Measurements from ENCODE around the gene GIPC3.

Gene GIPC3

GRCh38 chr19:3608750-3609322 lies 23.6 kb downstream of the GIPC3 start:
- Mint-ChIP-seq H3K36me3 (peaks cover 18 to 30% of the 10 kb centered on the region in 2 donors), H3K9me3 (peaks cover 0 to 2% of the 10 kb centered on the region in 2 donors), H3K4me1 (peaks cover 14 to 28% of the 10 kb centered on the region in 2 donors), H3K27me3 (no peaks in the 10 kb centered on the region), H3K4me3 (no peak overlapping the region), H3K27ac (no peak overlapping the region)
- no peak for ATAC-seq (replicated peaks)
- no peak for DNase-seq

- Mint-ChIP-seq H3K27ac (no peak overlapping the region), H3K4me3 (no peak overlapping the region), H3K9me3 (peaks cover 0 to 2% of the 10 kb centered on the region in 2 donors), H3K27me3 (no peaks in the 10 kb centered on the region), H3K4me1 (peaks cover 14 to 28% of the 10 kb centered on the region in 2 donors), H3K36me3 (peaks cover 18 to 36% of the 10 kb centered on the region in 2 donors)
- no peak for ATAC-seq (replicated peaks)
- DNase-seq = no peak
Measured at GRCh38 chr19:3609779-3610719, 24.8 kb downstream of the GIPC3 start.

DNA sequence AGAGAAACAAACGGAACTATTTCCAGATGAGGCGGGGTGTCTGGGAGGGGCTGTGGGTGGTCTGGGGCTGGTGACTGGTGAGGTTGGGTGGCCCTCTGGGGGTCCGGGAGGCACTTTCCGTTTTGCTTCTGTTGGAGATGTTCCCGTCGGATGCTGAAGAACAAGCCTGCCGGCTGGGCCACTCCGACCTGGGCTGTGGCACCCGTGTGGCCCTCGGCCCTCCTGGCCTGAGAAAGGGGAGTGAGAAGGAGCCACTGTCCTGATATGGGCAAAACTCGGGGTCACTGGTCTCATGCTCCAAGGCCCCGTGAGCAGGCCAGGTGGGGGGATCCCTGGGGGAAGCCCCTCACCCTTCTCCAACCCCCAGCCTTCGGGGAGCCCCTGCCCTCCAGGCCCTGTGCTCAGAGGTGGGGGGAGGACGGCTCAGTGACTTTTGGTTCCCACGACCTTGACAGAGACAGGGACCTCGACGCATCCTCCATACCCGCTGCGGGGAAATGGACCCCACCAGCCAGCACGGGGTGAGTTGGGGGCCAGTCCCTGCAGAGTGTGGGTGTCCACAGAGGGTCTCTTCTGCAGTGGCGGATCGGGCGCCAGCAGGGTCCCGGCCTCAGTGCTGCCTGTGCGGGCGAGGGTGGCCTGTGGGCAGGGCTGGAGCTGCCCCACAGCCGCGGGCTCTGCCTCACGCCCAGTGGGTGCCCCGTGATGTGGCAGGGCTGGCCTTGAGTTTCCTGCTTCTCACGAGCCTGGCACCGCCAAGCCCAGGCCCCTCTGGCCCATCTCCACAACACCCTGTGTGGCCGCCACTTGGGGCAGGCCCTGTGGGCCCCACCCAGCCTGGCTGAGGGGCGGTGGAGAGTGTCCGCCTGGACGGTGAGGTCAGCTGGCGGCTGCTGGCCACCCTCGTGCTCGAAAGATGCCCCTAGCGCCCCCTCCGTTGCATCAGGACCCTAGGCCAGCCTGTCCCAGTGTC lies 25.8 kb downstream of the GIPC3 start:
- H3K27me3 Mint-ChIP-seq = no peaks in the 10 kb centered on the region
- ATAC-seq (replicated peaks) (no peak), DNase-seq (no peak)
- H3K4me1 Mint-ChIP-seq = peaks cover 14 to 28% of the 10 kb centered on the region in 2 donors
- peaks cover 22 to 44% of the 10 kb centered on the region in 2 donors for H3K36me3 Mint-ChIP-seq
- H3K4me3 Mint-ChIP-seq = no peak overlapping the region
- peaks cover 0 to 2% of the 10 kb centered on the region in 2 donors for H3K9me3 Mint-ChIP-seq
- no peak overlapping the region for H3K27ac Mint-ChIP-seq

GRCh38 chr19:3611841-3612240 lies 26.6 kb downstream of the GIPC3 start:
- H3K9me3 Mint-ChIP-seq = peaks cover 0 to 2% of the 10 kb centered on the region in 2 donors
- H3K27ac Mint-ChIP-seq = peak overlapping the region; percentile 65
- H3K36me3 Mint-ChIP-seq = peaks cover 23 to 49% of the 10 kb centered on the region in 2 donors
- no peaks in the 10 kb centered on the region for H3K27me3 Mint-ChIP-seq
- ATAC-seq (replicated peaks) (no peak), DNase-seq (no peak)
- peaks cover 14 to 29% of the 10 kb centered on the region in 2 donors for H3K4me1 Mint-ChIP-seq
- H3K4me3 Mint-ChIP-seq = no peak overlapping the region

DNA sequence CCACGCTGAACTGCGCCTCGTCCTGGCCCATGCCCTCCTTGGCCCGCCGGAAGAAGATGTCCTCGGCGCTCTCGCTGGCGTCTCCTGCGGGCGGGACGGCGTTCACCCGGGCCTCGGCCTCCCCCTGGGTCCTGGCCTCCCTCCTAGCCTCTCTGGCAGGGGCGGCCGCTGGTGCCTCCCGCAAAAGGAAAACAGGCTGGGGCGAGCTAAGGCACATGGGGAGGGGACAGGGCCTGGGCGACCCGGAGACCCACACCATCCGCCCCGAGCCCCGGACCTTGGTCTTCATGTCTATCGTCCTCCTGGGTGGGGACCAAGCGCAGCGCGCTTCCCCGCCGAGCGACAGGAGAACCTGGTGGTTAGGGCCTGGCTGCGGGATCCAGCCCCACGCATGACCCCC lies 27.1 kb downstream of the GIPC3 start:
- H3K27me3 Mint-ChIP-seq = no peaks in the 10 kb centered on the region

GRCh38 chr19:3612901-3613741 lies 27.8 kb downstream of the GIPC3 start:
- H3K4me1 Mint-ChIP-seq = peaks cover 14 to 30% of the 10 kb centered on the region in 2 donors
- peaks cover 0 to under 1% of the 10 kb centered on the region in 2 donors for H3K9me3 Mint-ChIP-seq
- no peak overlapping the region for H3K4me3 Mint-ChIP-seq
- peaks cover 25 to 57% of the 10 kb centered on the region in 2 donors for H3K36me3 Mint-ChIP-seq
- H3K27me3 Mint-ChIP-seq = no peaks in the 10 kb centered on the region
- DNase-seq = no peak
- no peak for ATAC-seq (replicated peaks)
- H3K27ac Mint-ChIP-seq = no peak overlapping the region

More for the DNA sequence above, 27.1 kb downstream of the GIPC3 start:
- peaks cover 27 to 54% of the 10 kb centered on the region in 2 donors for H3K36me3 Mint-ChIP-seq
- ATAC-seq (replicated peaks) (no peak), DNase-seq (no peak)
- peaks cover 12 to 29% of the 10 kb centered on the region in 2 donors for H3K4me1 Mint-ChIP-seq
- peaks cover 0 to 2% of the 10 kb centered on the region in 2 donors for H3K9me3 Mint-ChIP-seq
- no peak overlapping the region for H3K27ac Mint-ChIP-seq
- H3K4me3 Mint-ChIP-seq = no peak overlapping the region

DNA sequence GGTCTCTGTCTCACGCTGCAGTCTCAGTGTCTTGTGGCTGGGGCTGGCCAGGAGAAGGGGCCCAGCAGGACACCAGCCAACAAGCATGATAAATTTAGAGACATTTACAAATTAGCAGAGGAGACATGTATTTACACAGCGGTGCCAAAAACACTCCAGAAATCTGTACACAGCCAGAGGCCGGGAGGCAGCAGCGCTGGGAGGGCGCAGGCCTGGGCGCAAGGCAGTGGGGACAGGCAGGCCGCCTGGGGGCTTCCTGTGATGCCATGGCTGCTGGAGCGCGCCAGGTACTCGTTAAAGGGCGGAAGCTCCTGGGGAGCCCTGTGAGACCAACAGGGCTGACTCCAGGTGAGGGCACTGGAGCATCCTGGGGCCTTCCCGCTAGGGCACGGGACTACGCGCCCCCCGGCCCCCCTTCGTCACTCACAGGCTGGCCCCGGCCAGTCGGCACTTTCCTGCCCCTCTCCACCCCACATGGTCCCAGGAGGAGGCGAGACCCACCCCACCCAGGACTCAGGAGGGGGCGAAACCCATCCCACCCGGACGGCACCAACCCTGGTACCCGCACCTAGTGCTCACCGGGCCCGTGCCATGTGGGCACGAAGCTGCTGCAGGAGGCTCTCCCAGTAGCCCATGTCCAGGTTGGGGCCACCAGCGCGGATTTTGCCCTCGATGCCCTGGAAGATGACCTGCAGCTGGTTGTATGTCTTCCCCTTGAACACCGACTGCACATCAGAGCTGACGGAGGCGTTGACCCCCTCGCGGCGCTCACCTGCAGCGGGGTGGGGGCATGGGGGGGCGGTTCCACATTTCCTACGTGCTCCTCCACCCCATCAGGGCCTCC lies 28.8 kb downstream of the GIPC3 start:
- ATAC-seq (replicated peaks) = no peak
- Mint-ChIP-seq H3K4me3 (no peak overlapping the region), H3K4me1 (peaks cover 17 to 36% of the 10 kb centered on the region in 2 donors), H3K9me3 (no peaks in the 10 kb centered on the region), H3K27ac (no peak overlapping the region), H3K27me3 (no peaks in the 10 kb centered on the region), H3K36me3 (peaks cover 28 to 60% of the 10 kb centered on the region in 2 donors)
- no peak for DNase-seq

GRCh38 chr19:3614858-3615505 lies 29.7 kb downstream of the GIPC3 start:
- Mint-ChIP-seq H3K36me3 (peaks cover 32 to 62% of the 10 kb centered on the region in 2 donors), H3K9me3 (no peaks in the 10 kb centered on the region), H3K27me3 (no peaks in the 10 kb centered on the region), H3K4me1 (peaks cover 21 to 36% of the 10 kb centered on the region in 2 donors), H3K4me3 (no peak overlapping the region), H3K27ac (peak overlapping the region; percentile 65)
- ATAC-seq (replicated peaks) (no peak), DNase-seq (no peak)

GRCh38 chr19:3615524-3616135 lies 30.4 kb downstream of the GIPC3 start:
- Mint-ChIP-seq H3K27ac (no peak overlapping the region), H3K4me3 (no peak overlapping the region), H3K4me1 (peaks cover 18 to 29% of the 10 kb centered on the region in 2 donors), H3K36me3 (peaks cover 28 to 56% of the 10 kb centered on the region in 2 donors), H3K9me3 (no peaks in the 10 kb centered on the region), H3K27me3 (no peaks in the 10 kb centered on the region)
- ATAC-seq (replicated peaks) = no peak
- no peak for DNase-seq

DNA sequence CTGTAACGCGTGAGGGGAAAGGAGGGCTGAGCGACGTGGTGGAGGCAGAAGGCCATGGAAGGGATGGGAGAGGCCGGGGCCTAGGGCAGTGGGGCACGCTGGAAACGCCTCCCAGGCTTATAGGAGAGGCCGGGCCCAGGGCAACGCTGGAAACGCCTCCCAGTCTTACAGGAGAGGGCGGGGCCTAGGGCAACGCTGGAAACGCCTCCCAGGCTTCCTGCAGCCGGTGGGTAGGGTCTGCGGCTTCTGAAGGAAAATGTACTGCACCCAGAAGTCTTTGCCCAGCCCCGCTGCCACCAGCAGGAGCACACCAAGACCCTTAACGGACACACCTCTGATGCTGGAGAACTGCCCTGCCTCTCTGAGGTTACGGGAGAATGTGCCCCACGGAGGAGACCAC lies 32.2 kb downstream of the GIPC3 start:
- peaks cover 30 to 61% of the 10 kb centered on the region in 2 donors for H3K36me3 Mint-ChIP-seq
- no peak overlapping the region for H3K4me3 Mint-ChIP-seq
- peak overlapping the region; percentile 45 for H3K27ac Mint-ChIP-seq
- H3K4me1 Mint-ChIP-seq = peaks cover 20 to 26% of the 10 kb centered on the region in 2 donors
- DNase-seq (no peak), ATAC-seq (replicated peaks) (peak; percentile 47 to 48)
- H3K9me3 Mint-ChIP-seq = no peaks in the 10 kb centered on the region
- no peaks in the 10 kb centered on the region for H3K27me3 Mint-ChIP-seq

DNA sequence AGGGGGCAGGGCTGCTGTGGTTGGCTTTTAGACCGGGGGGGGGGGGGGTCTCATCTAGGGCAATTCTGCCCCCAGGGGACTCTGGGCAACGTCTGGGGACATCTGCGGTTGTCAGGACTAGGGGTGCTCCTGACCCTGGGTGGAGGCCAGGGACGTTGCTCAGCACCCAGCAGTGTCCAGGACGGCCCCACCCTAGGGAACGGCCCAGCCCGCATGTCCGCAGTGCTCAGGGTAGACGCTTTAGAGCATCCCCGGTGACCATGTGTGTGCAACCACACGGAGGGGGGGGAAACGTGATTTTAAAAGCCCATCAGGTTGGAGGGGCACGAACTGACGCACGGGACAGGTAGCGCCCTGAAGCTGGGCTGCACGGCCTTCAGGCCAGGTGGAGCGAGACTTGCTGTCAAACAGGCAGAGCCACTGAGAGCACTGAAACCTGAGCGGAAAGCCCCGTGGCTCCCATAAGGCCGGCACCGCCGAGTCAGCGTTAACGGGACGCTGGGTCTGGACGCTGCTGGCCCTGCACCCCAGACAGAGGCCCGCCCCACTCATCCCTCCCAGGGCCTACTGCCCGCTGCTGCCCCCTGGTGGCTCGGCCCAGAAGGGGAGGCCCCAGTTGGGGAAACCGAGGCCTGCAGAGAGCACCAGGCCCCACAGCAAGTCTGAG lies 33.0 kb downstream of the GIPC3 start:
- peak; percentile 80 to 90 for ATAC-seq (replicated peaks)
- Mint-ChIP-seq H3K4me3 (no peak overlapping the region), H3K27ac (no peak overlapping the region), H3K4me1 (peaks cover 20 to 26% of the 10 kb centered on the region in 2 donors), H3K9me3 (no peaks in the 10 kb centered on the region), H3K27me3 (no peaks in the 10 kb centered on the region), H3K36me3 (peaks cover 28 to 62% of the 10 kb centered on the region in 2 donors)
- DNase-seq = peak; percentile 63
